Progenitor cell of endocrine pancreas (in vitro differentiated cells): ENCODE results near the gene CMIP. TPM values are rescaled to one million over a fixed set of nuclear protein-coding genes. Genes with fewer than 3 reads are reported as not detected.
A peak's percentile ranks its signal among the peaks of the same experiment; 100 is the strongest.

Experiments used
- DNase-seq: peaks from one replicate; pipeline ENCODE4 v3.0.0; 2021; ENCODE audit warnings: low spot score; ENCODE audit not compliant: unreplicated experiment
- H3K27ac Mint-ChIP-seq: 2 replicates; pipeline ENCODE4 v1.8.0; 2021; ENCODE audit warnings: mild to moderate bottlenecking, moderate library complexity, mixed read lengths
- H3K27me3 Mint-ChIP-seq: 2 replicates; pipeline ENCODE4 v1.8.0; 2021; ENCODE audit warnings: mixed read lengths
- H3K36me3 Mint-ChIP-seq: 2 replicates; pipeline ENCODE4 v1.8.0; 2022; ENCODE audit warnings: mixed read lengths; ENCODE audit not compliant: insufficient read depth
- H3K4me1 Mint-ChIP-seq: 2 replicates; pipeline ENCODE4 v1.8.0; 2021; ENCODE audit warnings: low read depth, mixed read lengths
- H3K4me3 Mint-ChIP-seq: 2 replicates; pipeline ENCODE4 v1.8.0; 2021; ENCODE audit warnings: low read depth, mild to moderate bottlenecking, moderate library complexity, mixed read lengths
- H3K9me3 Mint-ChIP-seq: 2 replicates; pipeline ENCODE4 v1.8.0; 2021; ENCODE audit warnings: low read depth, mixed read lengths
- microRNA-seq: library from miRNA; unstranded; fragments of <30 nt; microRNA quantifications from one replicate; pipeline ENCODE4 v1.1.0, GENCODE V29; 2020; ENCODE audit warnings: borderline number of aligned reads; ENCODE audit not compliant: unreplicated experiment
- total RNA-seq: library from RNA; stranded (reverse); gene quantifications from 2 replicates; pipeline ENCODE4 v1.2.1, GENCODE V29; 2021
- TF ChIP-seq, protein P1 (sequence below): fragments of 200-600 bp; sonication (generic); IDR thresholded peaks from one replicate; pipeline ENCODE4 v1.5.0; 2021; ENCODE audit warnings: antibody characterized with exemption, mild to moderate bottlenecking; ENCODE audit not compliant: unreplicated experiment

CMIP gene
- total RNA-seq, 1 donor from 2014 or later, result 62.7 TPM

DNA sequence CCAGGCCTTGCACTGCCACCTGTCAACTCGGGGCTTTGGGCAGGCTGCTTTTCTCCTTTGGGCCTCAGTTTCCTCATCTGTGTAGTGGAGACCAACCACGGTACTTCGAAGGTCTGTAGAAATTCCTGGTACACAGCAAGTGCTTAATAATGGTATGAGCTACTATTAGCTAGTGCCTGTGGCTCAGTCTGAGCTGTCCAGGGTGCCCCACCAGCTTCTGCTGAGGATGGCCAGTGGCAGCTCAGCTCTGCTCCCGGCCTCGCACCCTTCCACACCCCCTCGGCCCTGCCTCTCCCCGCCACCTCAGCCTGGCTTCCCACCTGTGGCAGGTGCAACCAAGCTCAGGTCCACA lies 308.2 kb downstream of the CMIP start:
- no peaks in the 10 kb centered on the region for H3K9me3 Mint-ChIP-seq
- no peaks in the 10 kb centered on the region for H3K36me3 Mint-ChIP-seq
- H3K4me3 Mint-ChIP-seq, result no peak overlapping the region
- no peak for DNase-seq
- TF ChIP-seq, protein P1, sequence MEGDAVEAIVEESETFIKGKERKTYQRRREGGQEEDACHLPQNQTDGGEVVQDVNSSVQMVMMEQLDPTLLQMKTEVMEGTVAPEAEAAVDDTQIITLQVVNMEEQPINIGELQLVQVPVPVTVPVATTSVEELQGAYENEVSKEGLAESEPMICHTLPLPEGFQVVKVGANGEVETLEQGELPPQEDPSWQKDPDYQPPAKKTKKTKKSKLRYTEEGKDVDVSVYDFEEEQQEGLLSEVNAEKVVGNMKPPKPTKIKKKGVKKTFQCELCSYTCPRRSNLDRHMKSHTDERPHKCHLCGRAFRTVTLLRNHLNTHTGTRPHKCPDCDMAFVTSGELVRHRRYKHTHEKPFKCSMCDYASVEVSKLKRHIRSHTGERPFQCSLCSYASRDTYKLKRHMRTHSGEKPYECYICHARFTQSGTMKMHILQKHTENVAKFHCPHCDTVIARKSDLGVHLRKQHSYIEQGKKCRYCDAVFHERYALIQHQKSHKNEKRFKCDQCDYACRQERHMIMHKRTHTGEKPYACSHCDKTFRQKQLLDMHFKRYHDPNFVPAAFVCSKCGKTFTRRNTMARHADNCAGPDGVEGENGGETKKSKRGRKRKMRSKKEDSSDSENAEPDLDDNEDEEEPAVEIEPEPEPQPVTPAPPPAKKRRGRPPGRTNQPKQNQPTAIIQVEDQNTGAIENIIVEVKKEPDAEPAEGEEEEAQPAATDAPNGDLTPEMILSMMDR, result no peak
- H3K4me1 Mint-ChIP-seq, result no peaks in the 10 kb centered on the region
- peaks cover 5% of the 10 kb centered on the region for H3K27me3 Mint-ChIP-seq
- no peak overlapping the region for H3K27ac Mint-ChIP-seq

DNA sequence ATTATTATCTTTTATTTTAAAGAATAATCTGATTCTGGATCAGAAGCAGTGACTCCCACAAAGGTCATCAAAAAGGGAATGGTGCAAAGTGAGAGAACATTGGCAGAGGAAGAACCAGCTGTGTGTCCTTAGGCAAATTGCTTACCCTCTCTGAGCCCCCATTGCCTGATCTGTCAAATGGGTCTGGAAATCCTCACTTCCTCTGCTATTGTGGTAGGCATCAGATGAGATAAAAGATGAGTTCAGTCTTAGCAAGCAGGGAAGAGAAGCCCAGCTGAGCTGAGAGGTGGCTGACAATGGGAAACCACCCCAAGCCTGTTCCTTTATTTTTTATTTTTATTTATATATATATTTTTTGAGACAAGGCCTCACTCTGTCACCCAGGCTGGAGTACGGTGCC lies 310.2 kb downstream of the CMIP start:
- no peak for DNase-seq
- H3K4me3 Mint-ChIP-seq, result no peak overlapping the region
- TF ChIP-seq, protein P1, result no peak
- no peaks in the 10 kb centered on the region for H3K9me3 Mint-ChIP-seq
- no peaks in the 10 kb centered on the region for H3K36me3 Mint-ChIP-seq
- H3K27ac Mint-ChIP-seq, result no peak overlapping the region
- no peaks in the 10 kb centered on the region for H3K27me3 Mint-ChIP-seq
- H3K4me1 Mint-ChIP-seq, result no peaks in the 10 kb centered on the region

DNA sequence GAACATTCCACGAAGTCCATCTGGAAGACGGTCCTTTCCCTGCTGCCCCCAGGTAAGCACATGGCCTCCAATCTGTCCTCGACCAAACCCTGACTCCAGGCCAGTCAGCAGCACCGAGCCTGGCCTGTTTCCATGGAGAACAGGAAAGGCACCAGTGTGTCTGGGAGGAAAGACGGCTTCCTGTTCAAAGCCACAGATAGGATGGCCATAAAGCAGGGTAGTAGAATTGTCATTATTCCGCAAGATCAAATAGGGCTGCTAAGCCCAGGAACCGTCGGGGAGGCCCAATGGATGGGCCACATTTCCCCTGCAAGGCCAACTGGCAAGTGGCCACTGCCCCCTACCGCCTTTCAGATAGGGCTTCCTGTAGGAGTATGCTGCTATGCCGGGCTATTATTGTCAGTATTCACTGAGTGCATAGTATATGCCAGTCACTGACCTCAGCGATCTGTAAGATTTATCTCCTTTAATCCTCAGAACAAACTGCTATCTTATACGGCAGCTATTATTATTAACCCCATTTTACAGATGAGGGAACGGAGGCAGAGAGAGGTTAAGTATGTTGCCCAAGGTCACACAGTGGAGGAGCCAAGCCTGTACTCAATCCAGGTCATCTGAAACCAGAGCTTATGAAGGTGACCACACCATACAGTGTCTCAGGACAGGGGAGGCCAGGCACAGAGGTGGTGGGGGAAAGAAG lies 311.5 kb downstream of the CMIP start:
- no peaks in the 10 kb centered on the region for H3K27me3 Mint-ChIP-seq
- no peak for DNase-seq

DNA sequence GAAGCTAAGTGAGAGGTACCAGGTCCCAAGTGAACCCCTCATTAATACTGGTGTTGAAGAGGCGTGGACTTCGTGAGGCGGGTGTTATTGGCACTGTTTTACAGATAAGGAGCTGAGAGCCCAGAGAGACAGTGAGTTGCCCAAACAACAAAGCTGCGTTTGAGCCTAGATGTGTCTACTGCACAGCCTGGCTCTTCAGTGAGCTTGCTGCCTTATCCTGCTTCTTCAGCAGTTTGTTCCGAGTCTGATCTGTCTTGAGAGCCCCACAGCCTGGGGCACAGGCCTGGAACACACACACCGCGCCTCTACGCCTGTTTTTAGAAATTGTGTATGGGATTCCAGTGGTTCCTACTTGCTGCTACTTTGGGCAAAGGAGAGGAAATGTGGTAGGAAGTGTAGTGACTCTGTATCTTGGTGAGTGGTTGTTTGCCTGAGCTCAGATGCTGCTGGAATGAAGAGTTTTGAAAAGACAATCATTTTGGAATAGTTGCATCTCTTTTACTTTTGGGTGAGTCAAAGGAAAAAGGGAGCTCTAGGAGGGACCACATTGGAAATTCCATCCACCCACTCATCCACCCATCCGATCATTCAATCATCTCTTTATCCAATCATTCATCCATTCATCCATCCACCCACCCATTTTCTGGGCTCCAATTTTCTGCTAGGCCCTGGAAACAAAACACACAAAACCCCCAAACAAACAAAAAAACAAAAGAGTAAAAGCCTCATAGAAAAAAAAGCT lies 312.2 kb downstream of the CMIP start:
- TF ChIP-seq, protein P1, result no peak
- H3K27me3 Mint-ChIP-seq, result no peaks in the 10 kb centered on the region
- H3K36me3 Mint-ChIP-seq, result no peaks in the 10 kb centered on the region
- peak overlapping the region; percentile 53 for H3K27ac Mint-ChIP-seq
- no peak overlapping the region for H3K4me3 Mint-ChIP-seq
- no peaks in the 10 kb centered on the region for H3K4me1 Mint-ChIP-seq
- no peak for DNase-seq
- no peaks in the 10 kb centered on the region for H3K9me3 Mint-ChIP-seq

More for the DNA sequence above, 311.5 kb downstream of the CMIP start:
- no peak overlapping the region for H3K4me3 Mint-ChIP-seq
- TF ChIP-seq, protein P1, result no peak
- H3K4me1 Mint-ChIP-seq, result no peaks in the 10 kb centered on the region
- no peaks in the 10 kb centered on the region for H3K36me3 Mint-ChIP-seq
- peak overlapping the region; percentile 53 for H3K27ac Mint-ChIP-seq
- H3K9me3 Mint-ChIP-seq, result no peaks in the 10 kb centered on the region

DNA sequence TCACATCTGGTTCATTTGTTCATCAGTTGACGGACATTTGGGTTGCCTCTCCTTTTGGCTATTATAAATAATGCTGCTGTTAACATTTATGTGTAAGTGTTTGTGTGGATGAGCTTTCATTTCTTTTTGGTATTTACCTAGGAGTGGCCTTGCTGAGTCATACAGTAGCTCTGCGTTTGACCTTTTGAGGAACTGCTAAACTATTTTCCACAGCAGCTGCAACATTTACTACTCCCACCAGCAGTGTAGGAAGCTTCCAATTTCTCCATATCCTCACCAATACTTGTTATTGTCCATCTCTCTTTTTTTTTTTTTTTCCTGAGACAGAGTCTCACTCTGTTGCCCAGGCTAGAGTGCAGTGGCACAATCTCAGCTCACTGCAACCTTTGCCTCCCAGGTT lies 313.8 kb downstream of the CMIP start:
- no peaks in the 10 kb centered on the region for H3K4me1 Mint-ChIP-seq
- no peaks in the 10 kb centered on the region for H3K9me3 Mint-ChIP-seq

More for the DNA sequence above, 313.8 kb downstream of the CMIP start:
- TF ChIP-seq, protein P1, result no peak
- no peak overlapping the region for H3K27ac Mint-ChIP-seq
- no peak for DNase-seq
- no peaks in the 10 kb centered on the region for H3K27me3 Mint-ChIP-seq
- no peak overlapping the region for H3K4me3 Mint-ChIP-seq
- no peaks in the 10 kb centered on the region for H3K36me3 Mint-ChIP-seq

Small RNA genes lying within 50 kb of the gene (microRNA-seq; reads per million reads assigned to microRNA genes)
- not detected for gene MIR6504
- 1.8 reads per million for gene MIR7854

Other genes with a start within 250 kb of the CMIP start
- 2.2 and 3.3 TPM in 2 replicates for gene BCO1, start 206.1 kb upstream of the CMIP start, total RNA-seq
- gene GAN, start 129.8 kb upstream of the CMIP start, total RNA-seq, result 14.0 and 14.9 TPM in 2 replicates